Muscle of leg (tissue), 16 donors: Measurements from ENCODE around the gene CALM1. TPM values are rescaled to one million over a fixed set of nuclear protein-coding genes. Genes with fewer than 3 reads are reported as not detected.

ENCODE experiments used
- DNase-seq: peaks from one replicate; pipeline ENCODE4 v3.0.0; 2013
- H3K27ac ChIP-seq: one replicate; pipeline ENCODE4 v1.5.1; 2013; ENCODE audit warnings: mild to moderate bottlenecking, low read length, control low read depth
- H3K27me3 ChIP-seq: one replicate; pipeline ENCODE4 v1.6.1; 2013; ENCODE audit warnings: low read length; ENCODE audit not compliant: control insufficient read depth, insufficient read depth
- H3K36me3 ChIP-seq: one replicate; pipeline ENCODE4 v1.6.1; 2013; ENCODE audit warnings: low read length; ENCODE audit not compliant: control insufficient read depth, insufficient read depth
- H3K4me1 ChIP-seq: one replicate; pipeline ENCODE4 v1.6.1; 2013; ENCODE audit warnings: low read length; ENCODE audit not compliant: control insufficient read depth, insufficient read depth
- H3K4me3 ChIP-seq: one replicate; pipeline ENCODE4 v1.5.1; 2013; ENCODE audit warnings: low read length, control low read depth
- H3K9me3 ChIP-seq: replicated peaks from 2 replicates; pipeline ENCODE4 v1.6.1; 2013; ENCODE audit warnings: low read depth, low read length; ENCODE audit not compliant: control insufficient read depth
- WGBS: methylation state at CpG from one replicate; pipeline ENCODE4 v1.1.5; 2013; ENCODE audit warnings: missing lambda C conversion rate; ENCODE audit not compliant: insufficient coverage; 5-methylcytosine and 5-hydroxymethylcytosine counted together
- long read RNA-seq, 11 donors: transcript quantifications; one replicate each; lab custom pipeline, GENCODE V29; 2026
- polyA plus RNA-seq, 8 donors: library from polyadenylated mRNA; unstranded; fragments of 120-200 nt; gene quantifications; one replicate each; pipeline versions ENCODE4 v1.2.1 to v1.2.3, GENCODE V29; 2013; ENCODE audit warnings: inconsistent platforms in 1 of 8, low replicate concordance in 1 of 8; ENCODE audit not compliant: insufficient read length in 8 of 8, insufficient read depth in 1 of 8
- total RNA-seq: library from RNA; stranded (reverse); fragments of 120-200 nt; gene quantifications from one replicate; pipeline ENCODE4 v1.2.4, GENCODE V29; 2013

Gene CALM1
- total RNA-seq (184 TPM), polyA plus RNA-seq (100 to 1,000 TPM; 224 to 317 (median 245) TPM)
- long read RNA-seq, donor 1, full-length matches to known transcripts: 127 of 177 reads
- long read RNA-seq, donor 1, partial matches to known transcripts: 50 of 177 reads
- long read RNA-seq, donor 1, other reads (novel, unspliced or antisense): 0 of 177 reads
- long read RNA-seq, donor 2, full-length matches to known transcripts: 55 of 85 reads
- long read RNA-seq, donor 2, partial matches to known transcripts: 30 of 85 reads
- long read RNA-seq, donor 2, other reads (novel, unspliced or antisense): 0 of 85 reads
- long read RNA-seq, donor 3, full-length matches to known transcripts: 237 of 303 reads
- long read RNA-seq, donor 3, partial matches to known transcripts: 58 of 303 reads
- long read RNA-seq, donor 3, other reads (novel, unspliced or antisense): 8 of 303 reads
- long read RNA-seq, donor 4, full-length matches to known transcripts: 183 of 271 reads
- long read RNA-seq, donor 4, partial matches to known transcripts: 88 of 271 reads
- long read RNA-seq, donor 4, other reads (novel, unspliced or antisense): 0 of 271 reads
- long read RNA-seq, donor 5, full-length matches to known transcripts: 691 of 1,019 reads
- long read RNA-seq, donor 5, partial matches to known transcripts: 320 of 1,019 reads
- long read RNA-seq, donor 5, other reads (novel, unspliced or antisense): 8 of 1,019 reads
- long read RNA-seq, donor 6, full-length matches to known transcripts: 394 of 609 reads
- long read RNA-seq, donor 6, partial matches to known transcripts: 215 of 609 reads
- long read RNA-seq, donor 6, other reads (novel, unspliced or antisense): 0 of 609 reads
- long read RNA-seq, donor 7, full-length matches to known transcripts: 440 of 825 reads
- long read RNA-seq, donor 7, partial matches to known transcripts: 385 of 825 reads
- long read RNA-seq, donor 7, other reads (novel, unspliced or antisense): 0 of 825 reads
- long read RNA-seq, donor 8, full-length matches to known transcripts: 273 of 431 reads
- long read RNA-seq, donor 8, partial matches to known transcripts: 158 of 431 reads
- long read RNA-seq, donor 8, other reads (novel, unspliced or antisense): 0 of 431 reads
- long read RNA-seq, donor 9, full-length matches to known transcripts: 344 of 620 reads
- long read RNA-seq, donor 9, partial matches to known transcripts: 269 of 620 reads
- long read RNA-seq, donor 9, other reads (novel, unspliced or antisense): 7 of 620 reads
- long read RNA-seq, donor 10, full-length matches to known transcripts: 544 of 798 reads
- long read RNA-seq, donor 10, partial matches to known transcripts: 243 of 798 reads
- long read RNA-seq, donor 10, other reads (novel, unspliced or antisense): 11 of 798 reads
- long read RNA-seq, donor 11, full-length matches to known transcripts: 345 of 541 reads
- long read RNA-seq, donor 11, partial matches to known transcripts: 196 of 541 reads
- long read RNA-seq, donor 11, other reads (novel, unspliced or antisense): 0 of 541 reads

DNA sequence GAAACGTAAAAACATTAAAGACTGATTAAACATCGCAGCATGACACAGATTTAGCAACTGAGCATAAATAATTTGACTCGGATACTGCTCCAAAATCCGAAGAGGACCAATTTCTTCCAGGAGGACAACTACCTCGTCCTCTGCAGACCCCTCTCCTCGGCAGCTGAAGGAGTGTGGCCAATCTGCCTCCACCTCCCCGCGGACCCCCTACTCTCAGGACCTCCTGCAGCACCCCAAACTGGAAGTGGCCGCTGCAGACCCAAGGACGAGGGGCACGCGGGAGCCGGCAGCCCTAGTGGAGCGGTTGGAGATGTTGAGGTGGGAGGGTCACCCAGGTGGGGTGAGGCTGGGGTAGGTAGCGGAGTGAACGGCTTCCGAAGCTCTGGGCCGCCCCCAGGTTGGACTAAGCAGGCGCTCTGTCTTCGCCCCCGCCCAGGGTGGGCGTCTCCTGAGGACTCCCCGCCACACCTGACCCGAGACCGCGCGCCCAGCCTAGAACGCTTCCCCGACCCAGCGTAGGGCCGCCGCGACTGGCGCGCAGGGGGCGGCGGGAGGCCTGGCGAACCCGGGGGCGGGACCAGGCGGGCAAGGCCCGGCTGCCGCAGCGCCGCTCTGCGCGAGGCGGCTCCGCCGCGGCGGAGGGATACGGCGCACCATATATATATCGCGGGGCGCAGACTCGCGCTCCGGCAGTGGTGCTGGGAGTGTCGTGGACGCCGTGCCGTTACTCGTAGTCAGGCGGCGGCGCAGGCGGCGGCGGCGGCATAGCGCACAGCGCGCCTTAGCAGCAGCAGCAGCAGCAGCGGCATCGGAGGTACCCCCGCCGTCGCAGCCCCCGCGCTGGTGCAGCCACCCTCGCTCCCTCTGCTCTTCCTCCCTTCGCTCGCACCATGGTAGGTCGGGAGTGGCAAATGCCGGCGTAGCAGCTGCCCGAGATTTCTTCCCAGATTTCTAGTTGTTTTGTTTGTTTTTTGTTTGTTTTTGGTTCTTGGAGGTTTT is at the start of gene CALM1:
CALM1 (plus strand) TSS at position 689 of the 999 bp plus-strand sequence; CDS start at position 891, 202 bp downstream.
- WGBS: under 1% methylated on average over 65 of the region's 89 CpGs
- peaks cover 17% of the 10 kb centered on the region for H3K36me3 ChIP-seq

GRCh38 chr14:90348270-90348669 is 48.6 kb upstream of the CALM1 start:
- H3K27me3 ChIP-seq: peaks cover 2% of the 10 kb centered on the region
- H3K27ac ChIP-seq: no peak overlapping the region
- DNase-seq: no peak
- no CpG with 5 or more reads among the region's 2 CpGs for whole genome bisulfite sequencing
- H3K4me3 ChIP-seq: no peak overlapping the region
- no peaks in the 10 kb centered on the region for H3K9me3 ChIP-seq
- H3K4me1 ChIP-seq: no peaks in the 10 kb centered on the region
- H3K36me3 ChIP-seq: no peaks in the 10 kb centered on the region

More for the DNA sequence above, at the start of gene CALM1:
- Histone ChIP-seq H3K27ac (peak within 1 kb of the TSS; percentile 87), H3K4me3 (peak within 1 kb of the TSS; percentile 96), H3K27me3 (no peaks in the 10 kb centered on the region), H3K9me3 (no peaks in the 10 kb centered on the region), H3K4me1 (peaks cover 16% of the 10 kb centered on the region)
- peak; percentile 97 for DNase-seq

GRCh38 chr14:90349739-90350138 is 47.1 kb upstream of the CALM1 start:
- Histone ChIP-seq H3K4me3 (no peak overlapping the region), H3K27ac (no peak overlapping the region)
- 42% methylated on average over 4 of the region's 4 CpGs for WGBS

DNA sequence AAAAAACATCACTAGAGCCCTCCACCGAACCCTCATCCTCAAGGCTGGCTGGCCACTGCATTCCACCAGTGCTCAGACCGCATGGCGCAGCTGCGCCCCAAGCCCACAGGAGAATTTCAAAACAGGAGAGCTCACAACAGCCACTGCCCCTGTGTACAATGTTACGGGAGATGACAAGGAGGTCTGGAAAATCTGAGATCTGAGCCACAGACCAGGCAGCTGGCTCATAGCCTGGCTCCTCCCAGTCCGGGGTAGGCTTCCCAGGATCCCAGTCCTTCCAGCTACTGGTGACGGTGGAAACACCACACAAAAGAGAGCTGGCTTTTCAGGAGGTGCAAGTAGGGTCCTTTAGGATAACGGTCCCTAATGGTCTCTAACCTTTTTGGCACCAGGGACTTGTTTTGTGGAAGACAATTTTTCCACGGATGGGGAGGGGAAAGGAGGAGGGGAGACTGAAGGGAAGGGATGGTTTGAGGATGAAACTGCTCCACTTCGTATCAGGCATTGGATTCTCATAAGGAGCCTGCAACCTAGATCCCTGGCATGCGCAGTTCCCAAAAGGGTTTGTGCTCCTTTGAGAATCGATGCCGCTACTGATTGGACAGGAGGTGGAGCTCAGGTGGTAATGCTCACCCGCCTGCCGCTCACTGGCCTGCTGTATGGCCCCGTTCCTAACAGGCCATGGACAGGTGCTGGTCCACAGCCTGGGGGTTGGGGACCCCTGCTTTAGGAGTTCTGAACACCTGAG is 42.1 kb upstream of the CALM1 start:
- Histone ChIP-seq H3K27ac (no peak overlapping the region), H3K9me3 (no peaks in the 10 kb centered on the region), H3K4me1 (peaks cover 3% of the 10 kb centered on the region), H3K36me3 (no peaks in the 10 kb centered on the region), H3K4me3 (no peak overlapping the region), H3K27me3 (peaks cover 2% of the 10 kb centered on the region)
- 67% methylated on average over 9 of the region's 16 CpGs for WGBS
- DNase-seq: peak; percentile 16

More at GRCh38 chr14:90349739-90350138, 47.1 kb upstream of the CALM1 start:
- Histone ChIP-seq H3K27me3 (peaks cover 2% of the 10 kb centered on the region), H3K9me3 (no peaks in the 10 kb centered on the region), H3K4me1 (peaks cover 3% of the 10 kb centered on the region), H3K36me3 (no peaks in the 10 kb centered on the region)
- DNase-seq: no peak

DNA sequence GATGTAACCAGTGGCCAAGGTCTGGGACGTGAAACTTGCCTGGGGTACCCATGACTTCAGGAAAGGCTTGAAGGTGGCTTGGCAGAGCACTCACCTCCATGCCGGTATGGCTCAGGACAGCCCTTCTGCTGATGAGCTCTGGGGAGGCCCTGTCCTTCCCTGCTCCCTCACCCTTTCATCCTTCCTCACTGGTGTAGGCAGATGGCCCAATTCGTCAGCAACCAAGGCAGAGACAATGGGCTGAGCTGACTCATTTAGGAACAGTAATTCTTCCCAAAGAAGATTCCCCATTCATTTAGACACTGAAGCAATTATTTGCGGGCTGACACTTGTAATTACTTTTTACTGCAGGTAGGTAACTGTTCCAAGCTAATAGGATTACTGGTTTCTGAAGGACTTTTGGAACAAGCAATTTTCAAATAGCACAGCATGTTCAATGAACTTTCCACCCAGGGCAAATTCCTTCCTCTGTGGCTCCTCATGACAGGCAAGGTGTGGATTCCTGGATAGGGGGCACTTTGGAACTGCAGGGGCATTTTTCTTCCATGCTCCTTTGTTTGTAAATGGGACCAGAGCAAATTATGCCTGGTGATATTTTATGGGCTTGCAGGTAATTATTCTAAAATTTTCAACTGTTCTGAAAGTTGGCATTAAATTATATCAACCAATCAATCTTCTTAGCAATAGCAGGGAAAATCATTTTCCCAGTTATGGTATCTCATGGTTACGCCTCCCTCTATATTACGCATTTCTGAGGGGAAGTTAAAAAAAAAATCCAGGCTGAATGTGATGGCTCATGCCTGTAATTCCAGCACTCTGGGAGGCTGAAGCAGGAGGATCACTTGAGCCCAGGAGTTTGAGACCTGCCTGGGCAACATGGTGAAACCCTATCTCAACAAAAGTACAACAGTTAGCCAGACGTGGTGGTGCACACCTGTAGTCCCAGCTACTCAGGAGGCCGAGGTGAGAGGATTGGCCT is 41.0 kb upstream of the CALM1 start:
- H3K9me3 ChIP-seq: no peaks in the 10 kb centered on the region
- H3K4me1 ChIP-seq: peaks cover 3% of the 10 kb centered on the region
- no peak for DNase-seq
- no peaks in the 10 kb centered on the region for H3K36me3 ChIP-seq
- peaks cover 2% of the 10 kb centered on the region for H3K27me3 ChIP-seq
- H3K27ac ChIP-seq: no peak overlapping the region
- 59% methylated on average over 5 of the region's 8 CpGs for WGBS
- H3K4me3 ChIP-seq: no peak overlapping the region

- no peak for DNase-seq
- H3K4me3 ChIP-seq: no peak overlapping the region
- H3K27ac ChIP-seq: no peak overlapping the region
- no peaks in the 10 kb centered on the region for H3K36me3 ChIP-seq
- no CpG with 5 or more reads among the region's 1 CpG for WGBS
- H3K4me1 ChIP-seq: peaks cover 3% of the 10 kb centered on the region
- peaks cover 2% of the 10 kb centered on the region for H3K27me3 ChIP-seq
- H3K9me3 ChIP-seq: no peaks in the 10 kb centered on the region
These were observed 39.9 kb upstream of the CALM1 start for GRCh38 chr14:90356925-90357324.

DNA sequence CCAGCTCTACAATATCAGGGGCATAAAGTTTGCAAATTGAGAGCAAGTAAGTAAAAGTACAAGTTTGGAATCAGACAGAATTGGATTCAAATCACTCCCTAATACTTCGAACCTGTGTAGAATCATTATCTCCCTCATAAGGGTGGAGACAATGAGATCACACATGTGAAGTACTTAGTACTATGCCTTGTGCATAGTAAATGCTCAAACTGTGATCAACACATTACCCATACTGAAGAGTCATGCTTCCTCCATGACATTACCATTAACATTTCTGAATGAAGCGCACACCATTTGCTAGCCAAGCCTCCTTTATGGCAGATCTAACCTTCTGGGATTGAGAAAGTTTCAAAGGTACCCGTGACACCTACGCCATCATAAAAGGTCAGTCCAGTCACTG is 38.5 kb upstream of the CALM1 start:
- 81% methylated on average over 3 of the region's 4 CpGs for WGBS
- Histone ChIP-seq H3K4me1 (peaks cover 3% of the 10 kb centered on the region), H3K36me3 (no peaks in the 10 kb centered on the region), H3K9me3 (no peaks in the 10 kb centered on the region), H3K27me3 (peaks cover 6% of the 10 kb centered on the region), H3K27ac (no peak overlapping the region), H3K4me3 (no peak overlapping the region)
- no peak for DNase-seq
